Epithelial cell of proximal tubule (primary cell): ENCODE data around the gene VEZT. TPM values are rescaled to one million over a fixed set of nuclear protein-coding genes. Genes with fewer than 3 reads are reported as not detected.

Source experiments
- DNase-seq: peaks from one replicate; pipeline ENCODE4 v3.0.0-alpha.2; 2011; ENCODE audit warnings: low read depth
- H3K4me3 ChIP-seq: 2 replicates; pipeline ENCODE4 v1.5.1; 2011; ENCODE audit warnings: low read depth, mild to moderate bottlenecking, low read length
- CTCF ChIP-seq: conservative IDR thresholded peaks from 2 replicates; pipeline ENCODE4 v1.5.1; 2012; ENCODE audit warnings: low read depth, mild to moderate bottlenecking, low read length
- total RNA-seq: library from RNA; depleted of rRNA; stranded (reverse); fragments of >200 nt; gene quantifications from 2 replicates; pipeline ENCODE4 v1.2.3, GENCODE V29; 2015

Gene VEZT
- total RNA-seq, 1 donor from 2014 or later = 99.4 TPM

GRCh38 chr12:95224202-95225170 lies 6.9 kb downstream of the VEZT start:
- H3K4me3 ChIP-seq = no peak overlapping the region
- TF ChIP-seq CTCF = no peak
- DNase-seq = no peak

GRCh38 chr12:95225645-95226212 lies 8.1 kb downstream of the VEZT start:
- DNase-seq = no peak
- TF ChIP-seq CTCF = no peak
- no peak overlapping the region for H3K4me3 ChIP-seq

GRCh38 chr12:95227818-95228356 lies 10.3 kb downstream of the VEZT start:
- no peak overlapping the region for H3K4me3 ChIP-seq
- DNase-seq = no peak
- TF ChIP-seq CTCF = no peak

- DNase-seq = no peak
- H3K4me3 ChIP-seq = no peak overlapping the region
- TF ChIP-seq CTCF = no peak
Measured at GRCh38 chr12:95228617-95229016, 11.0 kb downstream of the VEZT start.

- TF ChIP-seq CTCF = no peak
Measured at GRCh38 chr12:95229636-95230035, 12.0 kb downstream of the VEZT start.

GRCh38 chr12:95230313-95230712 lies 12.7 kb downstream of the VEZT start:
- no peak for TF ChIP-seq CTCF

More at GRCh38 chr12:95229636-95230035, 12.0 kb downstream of the VEZT start:
- no peak for DNase-seq
- H3K4me3 ChIP-seq = no peak overlapping the region

More at GRCh38 chr12:95230313-95230712, 12.7 kb downstream of the VEZT start:
- DNase-seq = no peak
- no peak overlapping the region for H3K4me3 ChIP-seq
